Endodermal cell (in vitro differentiated cells): ENCODE results near the gene UNG. TPM values are rescaled to one million over a fixed set of nuclear protein-coding genes. Genes with fewer than 3 reads are reported as not detected.

Experiments used
- DNase-seq: peaks from one replicate; pipeline ENCODE4 v3.0.0-alpha.2; 2017
- H3K27ac ChIP-seq: 2 replicates; pipeline ENCODE4 v1.5.1; 2013; ENCODE audit warnings: mild to moderate bottlenecking, low read depth, low read length, moderate library complexity
- H3K27me3 ChIP-seq: 2 replicates; pipeline ENCODE4 v1.6.1; 2013; ENCODE audit warnings: mild to moderate bottlenecking, low read length, moderate library complexity; ENCODE audit not compliant: insufficient read depth, control insufficient read depth, poor library complexity, severe bottlenecking
- H3K36me3 ChIP-seq: 2 replicates; pipeline ENCODE4 v1.7.0; 2013; ENCODE audit warnings: mild to moderate bottlenecking, low read length, moderate library complexity; ENCODE audit not compliant: control insufficient read depth, insufficient read depth
- H3K4me1 ChIP-seq: one replicate; pipeline ENCODE4 v1.7.0; 2013; ENCODE audit warnings: low read length; ENCODE audit not compliant: control insufficient read depth, insufficient read depth
- H3K4me3 ChIP-seq: 2 replicates; pipeline ENCODE4 v1.5.1; 2013; ENCODE audit warnings: mild to moderate bottlenecking, low read length, moderate library complexity
- H3K9ac ChIP-seq: 2 replicates; pipeline ENCODE4 v1.6.1; 2013; ENCODE audit warnings: mild to moderate bottlenecking, low read length, moderate library complexity; ENCODE audit not compliant: poor library complexity, severe bottlenecking; ENCODE audit errors: extremely low read depth
- H3K9me3 ChIP-seq: 2 replicates; pipeline ENCODE4 v1.6.1; 2013; ENCODE audit warnings: mild to moderate bottlenecking, low read length, moderate library complexity; ENCODE audit not compliant: control insufficient read depth
- H3K27ac Mint-ChIP-seq: 2 replicates; pipeline ENCODE4 v1.8.0; 2020; ENCODE audit warnings: mixed read lengths
- H3K27me3 Mint-ChIP-seq: 2 replicates; pipeline ENCODE4 v1.8.0; 2021; ENCODE audit warnings: mild to moderate bottlenecking, mixed read lengths; ENCODE audit not compliant: insufficient read depth
- H3K36me3 Mint-ChIP-seq: 2 replicates; pipeline ENCODE4 v1.8.0; 2020; ENCODE audit warnings: low read depth, mixed read lengths
- H3K4me1 Mint-ChIP-seq: 2 replicates; pipeline ENCODE4 v1.8.0; 2020; ENCODE audit warnings: mixed read lengths
- H3K4me3 Mint-ChIP-seq: 2 replicates; pipeline ENCODE4 v1.8.0; 2020; ENCODE audit warnings: mild to moderate bottlenecking, moderate library complexity, mixed read lengths
- H3K9me3 Mint-ChIP-seq: 2 replicates; pipeline ENCODE4 v1.8.0; 2020; ENCODE audit warnings: mild to moderate bottlenecking, mixed read lengths
- CTCF ChIP-seq: fragments of 200-600 bp; sonication (generic); conservative IDR thresholded peaks from 2 replicates; pipeline ENCODE4 v1.5.0; 2021; ENCODE audit warnings: antibody characterized with exemption, mild to moderate bottlenecking
- WGBS, 2 experiments: methylation state at CpG; one replicate each; pipeline versions ENCODE4 v1.1.5 to v1.1.7; 2013; ENCODE audit warnings: missing lambda C conversion rate in 2 of 2, mixed read lengths in 1 of 2; ENCODE audit not compliant: insufficient coverage in 1 of 2, insufficient read length in 1 of 2; 5-methylcytosine and 5-hydroxymethylcytosine counted together
- total RNA-seq, 2 donors: library from RNA; stranded (reverse); fragmentation: NEBNext Ultra II Directional in 1 of 2; extraction: Animal tissue kit (Norgen Biotek cat#: 25700) in 1 of 2; gene quantifications; 2 replicates in 1 of 2; 3 replicates in 1 of 2; pipeline ENCODE4 v1.2.1, GENCODE V29; 2021

UNG gene
- total RNA-seq, 2 donors from 2014 or later = 104 to 114 TPM

DNA sequence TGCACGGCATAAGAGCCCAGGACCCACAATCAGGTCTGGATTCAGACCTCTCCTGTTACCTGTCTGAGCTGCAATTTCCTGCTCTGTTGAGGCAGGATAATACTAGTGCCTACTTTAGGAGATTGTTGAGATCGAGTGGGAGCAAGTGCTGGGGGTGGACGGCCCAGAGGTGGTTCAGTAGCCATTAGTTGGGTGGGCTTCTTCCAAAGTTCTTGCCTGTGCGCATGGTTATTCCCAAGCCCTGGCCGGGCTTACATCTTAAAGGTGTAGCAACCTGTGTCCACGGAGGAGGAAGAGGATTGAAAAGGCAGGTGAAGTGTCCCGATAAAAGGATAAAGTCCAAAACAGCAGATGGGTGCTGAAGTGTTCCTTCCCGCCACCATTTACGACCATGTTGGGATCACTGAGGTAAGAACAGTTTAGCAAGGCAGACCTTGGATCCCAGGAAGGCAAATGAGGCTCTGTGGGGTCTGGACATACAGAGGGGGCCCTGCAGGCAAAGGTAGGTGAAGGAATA, 52.8 kb downstream of the UNG start:
- no peaks in the 10 kb centered on the region for H3K9me3 ChIP-seq
- no peak overlapping the region for H3K4me3 ChIP-seq
- Mint-ChIP-seq H3K36me3 (no peaks in the 10 kb centered on the region), H3K27ac (no peak overlapping the region), H3K9me3 (no peaks in the 10 kb centered on the region), H3K27me3 (peaks cover 35% of the 10 kb centered on the region), H3K4me3 (no peak overlapping the region), H3K4me1 (peaks cover 8% of the 10 kb centered on the region)
- no peaks in the 10 kb centered on the region for H3K4me1 ChIP-seq
- H3K9ac ChIP-seq = no peak overlapping the region
- DNase-seq = no peak
- TF ChIP-seq CTCF = no peak
- 92 to 96% methylated on average over 6 to 9 of the region's 9 CpGs for WGBS, 2 experiments
- H3K27me3 ChIP-seq = peaks cover 32% of the 10 kb centered on the region
- H3K36me3 ChIP-seq = no peaks in the 10 kb centered on the region
- no peak overlapping the region for H3K27ac ChIP-seq

DNA sequence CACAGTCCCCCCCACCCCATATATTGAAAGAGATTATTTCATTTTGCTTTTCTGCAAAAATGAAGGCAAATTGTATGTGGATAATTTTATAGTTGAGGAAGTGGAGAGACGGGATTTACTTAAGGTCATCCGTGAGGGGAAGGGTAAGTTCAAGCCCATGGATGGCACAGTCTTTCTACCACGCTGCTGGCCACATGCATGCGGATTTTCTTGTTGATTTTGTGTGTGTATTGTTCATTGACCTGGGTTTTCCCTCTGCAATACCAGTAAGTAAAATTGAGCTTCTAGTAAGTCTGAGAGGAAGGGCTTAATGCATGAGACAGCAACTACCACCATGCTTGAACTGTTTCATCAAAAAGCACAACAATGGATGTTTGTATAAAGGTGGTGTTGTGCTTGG, 54.1 kb downstream of the UNG start:
- no peaks in the 10 kb centered on the region for H3K9me3 ChIP-seq
- no peaks in the 10 kb centered on the region for H3K9me3 Mint-ChIP-seq
- no peaks in the 10 kb centered on the region for H3K36me3 ChIP-seq
- peaks cover 37% of the 10 kb centered on the region for H3K27me3 Mint-ChIP-seq
- H3K4me3 ChIP-seq = no peak overlapping the region
- no peak overlapping the region for H3K27ac ChIP-seq
- no peak overlapping the region for H3K27ac Mint-ChIP-seq
- H3K4me3 Mint-ChIP-seq = no peak overlapping the region
- DNase-seq = no peak
- no peaks in the 10 kb centered on the region for H3K4me1 ChIP-seq
- TF ChIP-seq CTCF = no peak
- WGBS, 2 experiments = 90 to 100% methylated on average over 2 to 4 of the region's 4 CpGs
- H3K9ac ChIP-seq = no peak overlapping the region
- peaks cover 11% of the 10 kb centered on the region for H3K4me1 Mint-ChIP-seq
- H3K27me3 ChIP-seq = peaks cover 32% of the 10 kb centered on the region
- no peaks in the 10 kb centered on the region for H3K36me3 Mint-ChIP-seq

DNA sequence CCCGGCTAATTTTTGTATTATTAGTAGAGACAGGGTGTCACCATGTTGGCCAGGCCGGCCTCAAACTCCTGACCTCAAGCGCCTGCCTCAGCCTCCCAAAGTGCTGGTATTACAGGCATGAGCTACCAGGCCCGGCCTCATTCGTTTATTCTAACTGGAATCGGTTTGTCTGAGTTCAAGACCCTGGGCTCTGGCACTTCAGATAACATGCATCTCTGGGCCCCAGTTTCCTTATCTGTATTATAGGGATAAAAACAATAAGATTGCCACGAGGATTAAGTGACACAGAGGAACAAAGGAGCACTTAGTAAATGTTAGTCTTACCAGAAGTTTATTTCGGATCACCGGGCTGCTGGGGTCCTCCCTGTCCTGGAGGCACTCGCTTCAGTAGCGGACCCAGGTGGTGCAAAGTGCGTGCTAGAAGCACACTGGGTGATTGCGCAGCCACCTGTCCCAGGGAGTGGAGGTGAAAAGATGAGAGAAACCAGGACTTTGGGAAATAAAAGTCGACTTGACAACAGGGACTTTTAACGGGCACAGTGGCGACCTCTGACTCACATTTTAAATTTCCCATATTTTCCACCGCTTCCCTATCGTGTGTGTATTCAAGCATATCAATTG, 56.5 kb downstream of the UNG start:
- Histone ChIP-seq H3K27me3 (peaks cover 32% of the 10 kb centered on the region), H3K36me3 (no peaks in the 10 kb centered on the region), H3K4me3 (peak overlapping the region; percentile 76), H3K9ac (no peak overlapping the region), H3K4me1 (no peaks in the 10 kb centered on the region), H3K9me3 (no peaks in the 10 kb centered on the region), H3K27ac (no peak overlapping the region)
- Mint-ChIP-seq H3K27ac (peak overlapping the region; percentile 53), H3K27me3 (peaks cover 37% of the 10 kb centered on the region), H3K36me3 (no peaks in the 10 kb centered on the region), H3K4me1 (peaks cover 11% of the 10 kb centered on the region), H3K4me3 (peak overlapping the region; percentile 79), H3K9me3 (no peaks in the 10 kb centered on the region)
- 44 to 70% methylated on average over 12 to 18 of the region's 18 CpGs for WGBS, 2 experiments
- peak; percentile 78 for DNase-seq
- no peak for TF ChIP-seq CTCF
